K562 (cell line): Measurements from ENCODE around the gene POP5. TPM values are rescaled to one million over a fixed set of nuclear protein-coding genes. Genes with fewer than 3 reads are reported as not detected.

Experiments used
- ARID2 ChIP-seq: fragments of 450-650 bp; IDR thresholded peaks from 2 replicates; pipeline ENCODE4 v1.6.1; 2017; ENCODE audit warnings: antibody characterized with exemption, mild to moderate bottlenecking
- ARID3B ChIP-seq: fragments of 250-450 bp; sonication (Bioruptor Pico); IDR thresholded peaks from 2 replicates; pipeline ENCODE4 v1.4.0; 2020; ENCODE audit warnings: borderline replicate concordance
- CREB1 ChIP-seq, 2 experiments: sonication (generic) in 1 of 2; formaldehyde crosslinking in 1 of 2; IDR thresholded peaks; 2 replicates each; pipeline versions ENCODE4 v1.6.1 to v1.8.0; 2012 to 2022; ENCODE audit warnings: inconsistent platforms in 1 of 2, mild to moderate bottlenecking in 1 of 2, missing genetic modification reagents in 1 of 2, moderate library complexity in 1 of 2
- ETV5 ChIP-seq: sonication (generic); formaldehyde crosslinking; IDR thresholded peaks from 2 replicates; pipeline ENCODE4 v1.4.0; 2020; ENCODE audit warnings: low read depth, mild to moderate bottlenecking, missing genetic modification reagents
- FOXM1 ChIP-seq, 2 experiments: fragments of 450-650 bp in 1 of 2; sonication (generic) in 1 of 2; formaldehyde crosslinking in 1 of 2; IDR thresholded peaks; 2 replicates each; pipeline versions ENCODE4 v1.6.1 to v1.9.0; 2017 to 2022; ENCODE audit warnings: low read depth in 2 of 2, mild to moderate bottlenecking in 2 of 2, missing genetic modification reagents in 1 of 2, moderate library complexity in 1 of 2
- HMBOX1 ChIP-seq: sonication (generic); IDR thresholded peaks from 2 replicates; pipeline ENCODE4 v1.6.1; 2016
- IRF1 ChIP-seq: sonication (generic); formaldehyde crosslinking; IDR thresholded peaks from 2 replicates; pipeline ENCODE4 v1.8.0; 2022; ENCODE audit warnings: missing genetic modification reagents, mild to moderate bottlenecking, borderline replicate concordance
- NKRF ChIP-seq: fragments of 450-650 bp; IDR thresholded peaks from 2 replicates; pipeline ENCODE4 v1.6.1; 2016; ENCODE audit warnings: borderline replicate concordance
- PHF21A ChIP-seq: fragments of 450-650 bp; IDR thresholded peaks from 2 replicates; pipeline ENCODE4 v1.6.1; 2017; ENCODE audit warnings: low read depth, borderline replicate concordance
- SMC3 ChIP-seq: conservative IDR thresholded peaks from 2 replicates; pipeline ENCODE4 v1.6.1; 2011; ENCODE audit warnings: low read depth, low read length, improper control_type of control experiment; ENCODE audit not compliant: insufficient read depth
- TAF1 ChIP-seq: IDR thresholded peaks from 2 replicates; pipeline ENCODE4 v1.6.1; 2011; ENCODE audit warnings: mild to moderate bottlenecking, low read length, moderate library complexity; ENCODE audit not compliant: insufficient read depth, control insufficient read depth, severe bottlenecking; ENCODE audit errors: extremely low read depth
- TAF7 ChIP-seq: fragments of 450-650 bp; IDR thresholded peaks from 2 replicates; pipeline ENCODE4 v1.6.1; 2016; ENCODE audit warnings: missing genetic modification characterization, missing compliant biosample characterization
- TEAD1 ChIP-seq, 2 experiments: fragments of 450-650 bp in 1 of 2; sonication (generic) in 1 of 2; formaldehyde crosslinking; IDR thresholded peaks; 2 replicates each; pipeline versions ENCODE4 v1.4.0 to v1.8.0; 2020 to 2022; ENCODE audit warnings: mild to moderate bottlenecking in 2 of 2, missing genetic modification reagents in 1 of 2
- ZBTB2 ChIP-seq: fragments of 450-650 bp; IDR thresholded peaks from 2 replicates; pipeline ENCODE4 v1.6.1; 2016; ENCODE audit warnings: antibody characterized with exemption
- ZNF354B ChIP-seq: fragments of 250-450 bp; sonication (Bioruptor Pico); IDR thresholded peaks from 2 replicates; pipeline ENCODE4 v1.4.0; 2020
- ZNF707 ChIP-seq: fragments of 250-450 bp; sonication (Bioruptor Pico); conservative IDR thresholded peaks from 2 replicates; pipeline ENCODE4 v1.8.0; 2022; ENCODE audit warnings: inconsistent platforms, mild to moderate bottlenecking, moderate library complexity
- ZNF75A ChIP-seq: fragments of 450-650 bp; formaldehyde crosslinking; IDR thresholded peaks from 2 replicates; pipeline ENCODE4 v1.4.0; 2020; ENCODE audit warnings: mild to moderate bottlenecking
- polyA plus RNA-seq, 8 experiments: library from polyadenylated mRNA; depleted of rRNA in 4 of 8; stranded (reverse) in 5 of 8; unstranded in 3 of 8; fragments of >200 nt; fragmentation: Nextera tagmentation in 2 of 8; fragmentation: Illumina TruSeq in 1 of 8; extraction: Ambion mirVana in 2 of 8; extraction: Trizol in 1 of 8; gene quantifications; 2 replicates each; pipeline versions ENCODE4 v1.2.1 to v1.2.3, GENCODE V29; 2011 to 2014; ENCODE audit warnings: inconsistent platforms in 1 of 8, missing spikeins in 1 of 8
- total RNA-seq, 7 experiments: library from RNA; depleted of rRNA in 6 of 7; stranded (reverse); fragments of >200 nt in 6 of 7; fragmentation: Illumina TruSeq in 2 of 7; extraction: Trizol in 2 of 7; gene quantifications; 2 replicates each; pipeline versions ENCODE4 v1.2.1 to v1.2.3, GENCODE V29; 2011 to 2021; ENCODE audit warnings: low replicate concordance in 1 of 7

Gene POP5
- total and polyA plus RNA-seq, 9 of the 15 experiments (the other 6 are each of a cell fraction or from before 2014, with no cell fraction given), result 57.5 to 253 (median 73.8) TPM

GRCh38 chr12:120580787-120581723, at the start of gene POP5 (continued):
- TF ChIP-seq ARID3B (CRISPR knock-in tag), result no peak
- TF ChIP-seq IRF1, result no peak
- TF ChIP-seq ARID2, result no peak
- TF ChIP-seq ZNF75A, result no peak
- 0 out of 2 replicates have a peak, but pooled peaks have one; percentile 38 for TF ChIP-seq CREB1 (IDR thresholded peaks at IDR 0.05)
- peak; percentile 63; the same call in 1 of the 2 replicates for TF ChIP-seq CREB1 (CRISPR knock-in tag; IDR thresholded peaks at IDR 0.05)
- peak; percentile 72; the same call in 1 of the 2 replicates for TF ChIP-seq ETV5 (CRISPR knock-in tag)
- TF ChIP-seq HMBOX1, result 0 out of 2 replicates have a peak, but pooled peaks have one; percentile 58
- peak; percentile 79 for TF ChIP-seq TAF1
- TF ChIP-seq SMC3, result no peak
- TF ChIP-seq ZNF354B (CRISPR knock-in tag), result no peak
- no peak for TF ChIP-seq PHF21A
- no peak for TF ChIP-seq FOXM1 (IDR thresholded peaks at IDR 0.05; ENCODE audit: low read depth)
- no peak; the same call in none of the 2 replicates for TF ChIP-seq FOXM1 (CRISPR knock-in tag; IDR thresholded peaks at IDR 0.05; ENCODE audit: low read depth)
- no peak for TF ChIP-seq ZNF707 (CRISPR knock-in tag)
- TF ChIP-seq ZBTB2, result no peak
- TF ChIP-seq TEAD1 (CRISPR knock-in tag; IDR thresholded peaks at IDR 0.05), result peak in 1 of 2 experiments; percentile 51; a peak in 1 of 4 replicates
- TF ChIP-seq NKRF, result peak; percentile 83
- TF ChIP-seq TAF7, result 0 out of 2 replicates have a peak, but pooled peaks have one; percentile 9
